Epithelial cell of esophagus (primary cell): Measurements from ENCODE around the gene CSF1R.
"Not testable (repeated sequence)": the region's sequence is repeated elsewhere in the genome, so short reads cannot be mapped to it uniquely, and the experiment has no call there.

Experiments used
- DNase-seq: peaks from one replicate; pipeline ENCODE4 v3.0.0; 2010; ENCODE audit warnings: low read depth
- H3K4me3 ChIP-seq: 2 replicates; pipeline ENCODE4 v1.5.1; 2011; ENCODE audit warnings: mild to moderate bottlenecking, low read length, control low read depth
- TF ChIP-seq, protein P1 (sequence below): IDR thresholded peaks from 2 replicates; pipeline ENCODE4 v1.5.1; 2011; ENCODE audit warnings: low read depth, mild to moderate bottlenecking, low read length, control low read depth, inconsistent platforms; ENCODE audit not compliant: insufficient read depth; ENCODE audit errors: missing control alignments

The CSF1R gene

DNA sequence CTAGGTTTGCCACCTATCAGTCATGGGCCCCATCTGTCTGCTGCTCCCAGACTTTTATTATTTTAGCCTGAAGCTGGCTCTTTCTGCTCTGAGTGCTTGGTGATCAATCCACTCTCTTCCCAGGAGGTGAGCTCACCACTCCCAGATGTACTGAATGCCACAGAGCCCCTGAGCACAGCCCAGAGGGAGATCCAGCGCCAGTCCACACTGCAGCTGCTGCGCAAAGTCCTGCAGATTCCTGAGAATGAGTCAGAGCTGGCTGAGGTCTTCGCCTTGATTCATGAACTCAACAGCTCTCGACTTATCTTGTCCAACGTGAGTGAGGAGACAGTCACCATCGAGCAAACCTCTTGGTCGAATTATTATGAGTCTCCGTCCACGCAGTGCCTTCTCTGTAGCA is 49.8 kb downstream of the CSF1R start:
- DNase-seq, result peak; percentile 95
- TF ChIP-seq, protein P1, sequence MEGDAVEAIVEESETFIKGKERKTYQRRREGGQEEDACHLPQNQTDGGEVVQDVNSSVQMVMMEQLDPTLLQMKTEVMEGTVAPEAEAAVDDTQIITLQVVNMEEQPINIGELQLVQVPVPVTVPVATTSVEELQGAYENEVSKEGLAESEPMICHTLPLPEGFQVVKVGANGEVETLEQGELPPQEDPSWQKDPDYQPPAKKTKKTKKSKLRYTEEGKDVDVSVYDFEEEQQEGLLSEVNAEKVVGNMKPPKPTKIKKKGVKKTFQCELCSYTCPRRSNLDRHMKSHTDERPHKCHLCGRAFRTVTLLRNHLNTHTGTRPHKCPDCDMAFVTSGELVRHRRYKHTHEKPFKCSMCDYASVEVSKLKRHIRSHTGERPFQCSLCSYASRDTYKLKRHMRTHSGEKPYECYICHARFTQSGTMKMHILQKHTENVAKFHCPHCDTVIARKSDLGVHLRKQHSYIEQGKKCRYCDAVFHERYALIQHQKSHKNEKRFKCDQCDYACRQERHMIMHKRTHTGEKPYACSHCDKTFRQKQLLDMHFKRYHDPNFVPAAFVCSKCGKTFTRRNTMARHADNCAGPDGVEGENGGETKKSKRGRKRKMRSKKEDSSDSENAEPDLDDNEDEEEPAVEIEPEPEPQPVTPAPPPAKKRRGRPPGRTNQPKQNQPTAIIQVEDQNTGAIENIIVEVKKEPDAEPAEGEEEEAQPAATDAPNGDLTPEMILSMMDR, result no peak
- no peak overlapping the region for H3K4me3 ChIP-seq

GRCh38 chr5:150035139-150035895 is 51.0 kb downstream of the CSF1R start:
- DNase-seq, result no peak
- TF ChIP-seq, protein P1, result no peak
- H3K4me3 ChIP-seq, result no peak overlapping the region

- no peak for DNase-seq
- H3K4me3 ChIP-seq, result no peak overlapping the region
- TF ChIP-seq, protein P1, result no peak
Measured at GRCh38 chr5:150034662-150035061, 51.7 kb downstream of the CSF1R start.

DNA sequence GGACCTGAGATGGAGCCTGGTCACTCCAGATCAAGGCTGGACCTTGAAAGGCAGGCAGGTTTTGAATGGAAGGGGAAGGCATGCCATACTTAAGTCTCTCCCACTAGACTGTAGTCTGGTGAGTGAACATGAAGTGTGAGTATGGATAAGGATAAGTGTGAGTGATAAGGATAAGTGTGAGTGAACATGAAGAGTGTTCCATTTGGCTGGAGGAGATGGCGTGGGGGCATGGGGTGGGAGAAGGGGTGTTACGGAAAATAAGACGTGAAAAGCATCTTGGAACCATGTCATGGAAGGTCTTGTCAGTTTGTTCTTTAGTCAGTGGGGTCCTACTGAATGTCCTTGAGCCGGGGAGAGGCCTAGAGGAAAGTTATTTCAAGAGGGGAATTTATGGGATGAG is 53.0 kb downstream of the CSF1R start:
- H3K4me3 ChIP-seq, result no peak overlapping the region

DNA sequence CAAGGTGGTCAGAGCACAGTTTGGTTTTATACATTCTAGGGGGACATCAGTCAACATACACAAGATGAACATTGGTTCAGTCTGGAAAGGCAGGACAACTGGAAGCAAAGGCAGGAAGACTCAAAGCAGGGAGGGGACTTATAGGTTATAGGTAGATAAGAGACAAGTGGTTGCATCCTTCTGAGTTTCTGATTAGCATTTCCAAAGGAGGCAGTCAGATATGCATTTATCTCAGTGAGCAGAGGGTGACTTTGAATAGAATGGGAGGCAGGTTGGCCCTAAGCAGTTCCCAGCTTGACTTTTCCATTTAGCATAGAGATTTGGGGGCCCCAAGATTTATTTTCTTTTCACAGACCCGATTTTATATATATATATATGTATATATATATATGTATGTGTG is 58.3 kb downstream of the CSF1R start:
- DNase-seq, H3K4me3 ChIP-seq: not testable (repeated sequence)

More for the DNA sequence above, 53.0 kb downstream of the CSF1R start:
- TF ChIP-seq, protein P1, result no peak
- DNase-seq, result no peak

DNA sequence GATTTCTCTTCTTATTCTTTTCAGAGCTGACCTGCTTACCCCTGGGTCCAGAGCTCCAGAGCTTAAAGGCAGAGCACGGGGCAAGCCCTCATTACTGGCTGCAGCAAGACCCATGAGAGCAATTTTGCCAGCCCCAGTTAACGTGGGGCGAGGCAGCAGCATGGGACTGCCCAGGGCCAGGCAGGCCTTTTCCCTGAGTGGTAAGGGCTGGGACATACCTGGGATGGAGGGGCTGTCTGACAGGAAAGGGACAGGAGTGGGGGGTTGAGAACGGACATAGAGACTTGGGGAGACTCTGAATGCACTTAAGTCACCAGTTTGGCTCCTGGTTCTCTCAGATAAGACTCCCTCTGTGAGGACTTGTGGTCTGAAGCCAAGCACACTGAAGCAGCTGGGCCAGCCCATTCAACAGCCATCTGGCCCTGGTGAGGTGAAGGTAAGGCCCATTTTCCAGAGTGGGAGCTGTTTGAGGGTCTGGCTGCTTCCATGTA is 59.6 kb downstream of the CSF1R start:
- DNase-seq, result no peak
- H3K4me3 ChIP-seq, result no peak overlapping the region

DNA sequence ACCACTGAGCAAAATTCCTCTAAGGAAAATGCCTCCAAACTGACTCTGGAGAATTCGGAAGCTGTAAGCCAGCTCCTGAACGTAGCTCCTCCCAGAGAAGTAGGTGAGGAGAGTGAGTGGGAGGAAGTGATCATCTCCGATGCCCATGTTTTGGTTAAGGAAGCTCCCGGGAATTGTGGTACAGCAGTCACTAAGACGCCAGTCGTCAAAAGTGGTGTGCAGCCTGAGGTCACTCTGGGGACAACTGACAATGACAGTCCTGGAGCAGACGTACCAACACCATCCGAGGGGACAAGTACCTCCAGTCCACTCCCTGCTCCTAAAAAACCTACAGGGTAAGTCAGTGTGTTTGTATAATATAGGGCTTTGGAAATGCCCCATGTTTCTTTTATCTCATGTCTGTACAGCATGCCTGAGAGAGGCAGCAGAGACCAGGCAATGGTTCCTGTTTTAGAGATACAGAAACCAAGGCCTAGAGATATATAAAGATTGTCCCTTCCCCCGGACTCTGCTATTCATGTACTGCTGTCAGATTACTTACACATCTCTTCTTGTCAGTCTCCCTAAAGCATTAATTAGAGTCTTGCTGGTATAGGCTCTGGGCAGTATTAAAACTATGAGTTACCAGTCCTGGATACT is 61.9 kb downstream of the CSF1R start:
- H3K4me3 ChIP-seq, result no peak overlapping the region
- TF ChIP-seq, protein P1, result no peak
- DNase-seq, result no peak

More for the DNA sequence above, 59.6 kb downstream of the CSF1R start:
- TF ChIP-seq, protein P1, result no peak
